ENCODE data around the gene CHMP4B.

- TF ChIP-seq, protein P1, sequence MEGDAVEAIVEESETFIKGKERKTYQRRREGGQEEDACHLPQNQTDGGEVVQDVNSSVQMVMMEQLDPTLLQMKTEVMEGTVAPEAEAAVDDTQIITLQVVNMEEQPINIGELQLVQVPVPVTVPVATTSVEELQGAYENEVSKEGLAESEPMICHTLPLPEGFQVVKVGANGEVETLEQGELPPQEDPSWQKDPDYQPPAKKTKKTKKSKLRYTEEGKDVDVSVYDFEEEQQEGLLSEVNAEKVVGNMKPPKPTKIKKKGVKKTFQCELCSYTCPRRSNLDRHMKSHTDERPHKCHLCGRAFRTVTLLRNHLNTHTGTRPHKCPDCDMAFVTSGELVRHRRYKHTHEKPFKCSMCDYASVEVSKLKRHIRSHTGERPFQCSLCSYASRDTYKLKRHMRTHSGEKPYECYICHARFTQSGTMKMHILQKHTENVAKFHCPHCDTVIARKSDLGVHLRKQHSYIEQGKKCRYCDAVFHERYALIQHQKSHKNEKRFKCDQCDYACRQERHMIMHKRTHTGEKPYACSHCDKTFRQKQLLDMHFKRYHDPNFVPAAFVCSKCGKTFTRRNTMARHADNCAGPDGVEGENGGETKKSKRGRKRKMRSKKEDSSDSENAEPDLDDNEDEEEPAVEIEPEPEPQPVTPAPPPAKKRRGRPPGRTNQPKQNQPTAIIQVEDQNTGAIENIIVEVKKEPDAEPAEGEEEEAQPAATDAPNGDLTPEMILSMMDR (IDR thresholded peaks at IDR 0.05; ENCODE audit: low read length) = no peak
- no peak for TF ChIP-seq EZH2 (optimal IDR thresholded peaks at IDR 0.05; ENCODE audit: low read depth, low read length)
Observed at GRCh38 chr20:33815671-33816070, 4.5 kb downstream of the CHMP4B start.
